H1 (cell line): ENCODE results near the gene CLPTM1L. TPM values are rescaled to one million over a fixed set of nuclear protein-coding genes. Genes with fewer than 3 reads are reported as not detected.

Source experiments
- CTCF ChIA-PET: fragments of 300-600 bp; sonication (Branson Sonifier 250); formaldehyde crosslinking; loops from one replicate; lab custom pipeline; 2021; ENCODE audit not compliant: partially characterized antibody; lab: Charles Lee
- POLR2A ChIA-PET: fragments of 300-600 bp; sonication (Branson Sonifier 250); formaldehyde crosslinking; loops from one replicate; lab custom pipeline; 2021; ENCODE audit warnings: inconsistent platforms; ENCODE audit not compliant: partially characterized antibody; lab: Charles Lee
- DNase-seq, 2 experiments: peaks; one replicate each; pipeline versions ENCODE4 v3.0.0 to v3.0.0-alpha.2; 2010 to 2022; ENCODE audit warnings: low spot score in 2 of 2, low read depth in 1 of 2, mixed read lengths in 1 of 2
- FAIRE-seq: peaks from 2 replicates; lab custom pipeline; 2011; peaks lifted over from hg19 to GRCh38; lab: Jason Lieb, UNC
- H2AFZ ChIP-seq: 2 replicates; pipeline ENCODE4 v1.8.1; 2012; ENCODE audit warnings: low read length, inconsistent platforms
- H2AK5ac ChIP-seq: 2 replicates; pipeline ENCODE4 v1.6.1; 2013; ENCODE audit warnings: low read depth, low read length
- H2BK120ac ChIP-seq: replicated peaks from 2 replicates; pipeline ENCODE3; 2013; ENCODE audit warnings: low read depth, low read length, inconsistent platforms
- H2BK12ac ChIP-seq: 2 replicates; pipeline ENCODE4 v1.6.1; 2013; ENCODE audit warnings: low read depth, low read length
- H2BK15ac ChIP-seq: 2 replicates; pipeline ENCODE4 v1.6.1; 2013; ENCODE audit warnings: low read length
- H2BK20ac ChIP-seq: 2 replicates; pipeline ENCODE4 v1.6.1; 2013; ENCODE audit warnings: low read length
- H2BK5ac ChIP-seq: 2 replicates; pipeline ENCODE4 v1.6.1; 2013; ENCODE audit warnings: low read depth, low read length
- H3K14ac ChIP-seq: 2 replicates; pipeline ENCODE4 v1.6.1; 2013; ENCODE audit warnings: inconsistent platforms; ENCODE audit not compliant: insufficient read length
- H3K18ac ChIP-seq: 2 replicates; pipeline ENCODE4 v1.6.1; 2013; ENCODE audit warnings: low read length; ENCODE audit errors: extremely low read depth
- H3K23ac ChIP-seq: 2 replicates; pipeline ENCODE4 v1.6.1; 2013; ENCODE audit warnings: inconsistent platforms; ENCODE audit not compliant: insufficient read length
- H3K23me2 ChIP-seq: 2 replicates; pipeline ENCODE4 v1.6.1; 2013; ENCODE audit warnings: low read depth, low read length
- H3K27ac ChIP-seq: 2 replicates; pipeline ENCODE4 v1.6.1; 2011; ENCODE audit warnings: low read depth, low read length, inconsistent platforms
- H3K27me3 ChIP-seq, 4 experiments: replicated peaks in 1 of 4; 1 replicate in 1 of 4; 2 replicates in 3 of 4; pipeline versions ENCODE4 v1.6.1 to v1.8.1; 2011 to 2013; ENCODE audit warnings: low read length in 3 of 4, mild to moderate bottlenecking in 3 of 4, inconsistent platforms in 2 of 4, mixed read lengths in 2 of 4, moderate library complexity in 1 of 4; ENCODE audit not compliant: control insufficient read depth in 3 of 4, insufficient read depth in 3 of 4; ENCODE audit errors: extremely low read depth in 1 of 4
- H3K36me3 ChIP-seq, 4 experiments: 2 replicates each; pipeline versions ENCODE4 v1.6.1 to v1.8.1; 2011 to 2013; ENCODE audit warnings: mild to moderate bottlenecking in 4 of 4, low read length in 3 of 4, moderate library complexity in 2 of 4, control low read depth in 1 of 4, inconsistent platforms in 1 of 4; ENCODE audit not compliant: insufficient read depth in 4 of 4, control insufficient read depth in 2 of 4
- H3K4ac ChIP-seq: replicated peaks from 2 replicates; pipeline ENCODE3; 2013; ENCODE audit warnings: low read length, low read depth, mixed read lengths, inconsistent platforms; ENCODE audit not compliant: insufficient read length
- H3K4me1 ChIP-seq, 4 experiments: replicated peaks in 1 of 4; 1 replicate in 1 of 4; 2 replicates in 3 of 4; pipeline versions ENCODE4 v1.6.1 to v1.8.1; 2011 to 2013; ENCODE audit warnings: low read length in 3 of 4, inconsistent platforms in 2 of 4, mixed read lengths in 1 of 4; ENCODE audit not compliant: insufficient read depth in 4 of 4, control insufficient read depth in 3 of 4
- H3K4me2 ChIP-seq, 2 experiments: 2 replicates each; pipeline versions ENCODE4 v1.6.1 to v1.8.1; 2011 to 2013; ENCODE audit warnings: low read depth in 2 of 2, low read length in 2 of 2, control low read depth in 1 of 2, inconsistent platforms in 1 of 2, mild to moderate bottlenecking in 1 of 2; ENCODE audit not compliant: insufficient read depth in 1 of 2
- H3K4me3 ChIP-seq, 4 experiments: fragments of 200-600, 300-600 bp in 1 of 4; sonication (generic), shearing (Covaris generic), sonication (Bioruptor Twin) in 1 of 4; 2 replicates each; pipeline versions ENCODE4 v1.5.1 to v1.8.1; 2011 to 2016; ENCODE audit warnings: low read length in 4 of 4, low read depth in 3 of 4, control low read depth in 2 of 4, inconsistent platforms in 2 of 4, mild to moderate bottlenecking in 2 of 4, mixed read lengths in 1 of 4, moderate library complexity in 1 of 4; ENCODE audit not compliant: insufficient read depth in 2 of 4; ENCODE audit errors: extremely low read depth in 1 of 4
- H3K56ac ChIP-seq: replicated peaks from 2 replicates; pipeline ENCODE3; 2013; ENCODE audit warnings: low read depth, mild to moderate bottlenecking, mixed read lengths, low read length, inconsistent platforms; ENCODE audit not compliant: insufficient read length
- H3K79me1 ChIP-seq: 2 replicates; pipeline ENCODE4 v1.6.1; 2013; ENCODE audit warnings: low read depth, low read length, control low read depth
- H3K79me2 ChIP-seq, 2 experiments: 2 replicates each; pipeline versions ENCODE4 v1.6.1 to v1.8.1; 2012 to 2013; ENCODE audit warnings: low read length in 2 of 2, mild to moderate bottlenecking in 2 of 2, inconsistent platforms in 1 of 2; ENCODE audit not compliant: insufficient read depth in 2 of 2, control insufficient read depth in 1 of 2
- H3K9ac ChIP-seq, 4 experiments: replicated peaks in 1 of 4; 1 replicate in 1 of 4; 2 replicates in 3 of 4; pipeline versions ENCODE4 v1.6.1 to v1.8.1; 2011 to 2013; ENCODE audit warnings: low read depth in 3 of 4, low read length in 3 of 4, control low read depth in 2 of 4, mild to moderate bottlenecking in 2 of 4, moderate library complexity in 2 of 4, inconsistent platforms in 1 of 4; ENCODE audit errors: extremely low read depth in 1 of 4
- H3K9me3 ChIP-seq, 2 experiments: 2 replicates each; pipeline versions ENCODE4 v1.6.1 to v1.8.1; 2012 to 2013; ENCODE audit warnings: mild to moderate bottlenecking in 2 of 2, moderate library complexity in 2 of 2, control low read depth in 1 of 2, inconsistent platforms in 1 of 2, low read depth in 1 of 2, low read length in 1 of 2, mixed read lengths in 1 of 2; ENCODE audit not compliant: insufficient read depth in 2 of 2
- H4K20me1 ChIP-seq, 2 experiments: replicated peaks in 1 of 2; 2 replicates each; pipeline versions ENCODE3 to v1.8.1; 2011 to 2013; ENCODE audit warnings: inconsistent platforms in 2 of 2, low read length in 2 of 2, mild to moderate bottlenecking in 1 of 2; ENCODE audit not compliant: insufficient read depth in 2 of 2, control insufficient read depth in 1 of 2
- H4K5ac ChIP-seq: 2 replicates; pipeline ENCODE4 v1.6.1; 2013; ENCODE audit warnings: low read length, low read depth, mixed read lengths, inconsistent platforms; ENCODE audit not compliant: insufficient read length
- H4K8ac ChIP-seq: 2 replicates; pipeline ENCODE4 v1.8.0; 2013; ENCODE audit warnings: mild to moderate bottlenecking, moderate library complexity, low read length, inconsistent platforms; ENCODE audit not compliant: insufficient read depth; ENCODE audit errors: extremely low read depth
- H4K91ac ChIP-seq: replicated peaks from 2 replicates; pipeline ENCODE3; 2013; ENCODE audit warnings: low read length, mixed read lengths, inconsistent platforms; ENCODE audit not compliant: insufficient read length
- MAFK ChIP-seq: IDR thresholded peaks from 2 replicates; pipeline ENCODE4 v1.6.1; 2012; ENCODE audit warnings: low read depth, mild to moderate bottlenecking, improper control_type of control experiment, low read length
- PHF8 ChIP-seq: fragments of 200-600 bp; sonication (generic); conservative IDR thresholded peaks from 2 replicates; pipeline ENCODE4 v1.7.1; 2012; ENCODE audit warnings: low read depth, mild to moderate bottlenecking, inconsistent platforms, low read length, moderate library complexity
- SAP30 ChIP-seq: fragments of 300-600 bp; sonication (generic); IDR thresholded peaks from 2 replicates; pipeline ENCODE4 v1.7.1; 2012; ENCODE audit warnings: low read length, moderate library complexity, mild to moderate bottlenecking, inconsistent platforms; ENCODE audit not compliant: insufficient read depth, insufficient replicate concordance
- SP4 ChIP-seq: IDR thresholded peaks from 2 replicates; pipeline ENCODE4 v1.6.1; 2012; ENCODE audit warnings: low read length, inconsistent platforms
- YY1 ChIP-seq: IDR thresholded peaks from 2 replicates; pipeline ENCODE4 v1.6.1; 2011; ENCODE audit warnings: low read depth, mild to moderate bottlenecking, low read length
- WGBS, 2 experiments: shearing (Covaris generic) in 1 of 2; methylation state at CpG; one replicate each; pipeline versions ENCODE4 v1.1.6 to v1.1.7; 2013 to 2015; ENCODE audit warnings: low lambda C conversion rate in 2 of 2, mixed read lengths in 2 of 2, inconsistent platforms in 1 of 2, low coverage in 1 of 2, missing lambda C conversion rate in 1 of 2; ENCODE audit not compliant: insufficient replicate concordance in 2 of 2, insufficient coverage in 1 of 2, insufficient read length in 1 of 2; ENCODE audit errors: extremely low coverage in 1 of 2, missing lambda C conversion rate in 1 of 2; 5-methylcytosine and 5-hydroxymethylcytosine counted together
- polyA plus RNA-seq, 7 experiments: library from polyadenylated mRNA; depleted of rRNA in 3 of 7; stranded (reverse) in 5 of 7; unstranded in 2 of 7; fragments of >200 nt in 5 of 7; fragments of 200-250 nt in 2 of 7; gene quantifications; 1 replicate in 5 of 7; 2 replicates in 1 of 7; 4 replicates in 1 of 7; pipeline versions ENCODE4 v1.2.1 to v1.2.3, GENCODE V29; 2011 to 2013; ENCODE audit warnings: missing spikeins in 2 of 7, mixed read lengths in 2 of 7
- total RNA-seq: library from RNA; stranded (reverse); fragmentation: NEBNext Ultra II Directional; extraction: Animal tissue kit (Norgen Biotek cat#: 25700); gene quantifications from 2 replicates; pipeline ENCODE4 v1.2.1, GENCODE V29; 2021

CLPTM1L gene
- total and polyA plus RNA-seq, 2 of the 8 experiments (the other 6 are each of a cell fraction or from before 2014, with no cell fraction given) = 102 to 119 TPM

GRCh38 chr5:1333986-1334385 is 10.9 kb downstream of the CLPTM1L start:
- no peak for TF ChIP-seq PHF8
- no peak for TF ChIP-seq YY1
- TF ChIP-seq SP4 = no peak
- no peak for TF ChIP-seq SAP30
- no peak for TF ChIP-seq MAFK
- Histone ChIP-seq H4K20me1 (peaks cover 10 to 25% of the 10 kb centered on the region in 2 experiments), H3K4me3 (no peak overlapping the region), H3K4me1 (no peaks in the 10 kb centered on the region; a peak in 1 of 7 replicates), H3K14ac (no peak overlapping the region), H2AFZ (no peak overlapping the region), H3K23ac (no peak overlapping the region), H3K23me2 (no peaks in the 10 kb centered on the region), H2BK20ac (no peak overlapping the region), H3K27me3 (no peaks in the 10 kb centered on the region), H3K36me3 (peaks cover 27 to 76% (median 66%) of the 10 kb centered on the region in 4 experiments), H3K79me1 (peaks cover 5% of the 10 kb centered on the region; the same call in 1 of the 2 replicates), H4K91ac (no peak overlapping the region), H2BK5ac (no peak overlapping the region), H4K5ac (no peak overlapping the region), H3K56ac (no peak overlapping the region), H2BK15ac (no peak overlapping the region), H2BK12ac (no peak overlapping the region), H3K9me3 (peaks cover 0 to 2% of the 10 kb centered on the region in 2 experiments; a peak in 1 of 4 replicates), H3K79me2 (peaks cover 0 to 3% of the 10 kb centered on the region in 2 experiments; a peak in 1 of 4 replicates), H3K18ac (no peak overlapping the region), H2AK5ac (no peak overlapping the region), H3K4ac (no peak overlapping the region), H4K8ac (no peak overlapping the region), H2BK120ac (no peak overlapping the region), H3K27ac (no peak overlapping the region), H3K4me2 (no peak overlapping the region), H3K9ac (no peak overlapping the region)
- DNase-seq (no peak), FAIRE-seq (no peak)
- POLR2A ChIA-PET = no interaction called here
- WGBS, 2 experiments = 84% methylated on average over 14 of the region's 14 CpGs; no CpG with 5 or more reads in 1 of the 2 experiments
- CTCF ChIA-PET = no interaction called here
